Trophoblast cell (in vitro differentiated cells and primary cell): ENCODE data around the gene PLPPR3.
"Not testable (repeated sequence)": the region's sequence is repeated elsewhere in the genome, so short reads cannot be mapped to it uniquely, and the experiment has no call there.

Experiments
- DNase-seq, 2 donors: peaks; one replicate each; pipeline ENCODE4 v3.0.0-alpha.2; 2016
- H2AFZ ChIP-seq: 2 replicates; pipeline ENCODE4 v1.6.1; 2013; ENCODE audit warnings: low read length, moderate library complexity, mild to moderate bottlenecking; ENCODE audit not compliant: insufficient read depth, poor library complexity
- H2AK5ac ChIP-seq: 2 replicates; pipeline ENCODE4 v1.6.1; 2013; ENCODE audit warnings: mild to moderate bottlenecking, low read length
- H2BK120ac ChIP-seq: 2 replicates; pipeline ENCODE4 v1.6.1; 2013; ENCODE audit warnings: low read length, mild to moderate bottlenecking, moderate library complexity; ENCODE audit not compliant: insufficient read depth, poor library complexity
- H2BK12ac ChIP-seq: 2 replicates; pipeline ENCODE4 v1.6.1; 2013; ENCODE audit warnings: mild to moderate bottlenecking, low read length, moderate library complexity
- H2BK5ac ChIP-seq: 2 replicates; pipeline ENCODE4 v1.6.1; 2013; ENCODE audit warnings: low read length, low read depth, moderate library complexity, mild to moderate bottlenecking; ENCODE audit not compliant: poor library complexity
- H3K14ac ChIP-seq: 2 replicates; pipeline ENCODE4 v1.6.1; 2013; ENCODE audit warnings: mild to moderate bottlenecking, low read length
- H3K18ac ChIP-seq: 2 replicates; pipeline ENCODE4 v1.6.1; 2013; ENCODE audit warnings: mild to moderate bottlenecking, low read length
- H3K23ac ChIP-seq: 2 replicates; pipeline ENCODE4 v1.6.1; 2013; ENCODE audit warnings: low read length
- H3K27ac ChIP-seq: 2 replicates; pipeline ENCODE4 v1.5.1; 2013; ENCODE audit warnings: low read depth, mild to moderate bottlenecking, inconsistent platforms, low read length, moderate library complexity
- H3K27me3 ChIP-seq: 2 replicates; pipeline ENCODE4 v1.6.1; 2013; ENCODE audit warnings: inconsistent platforms, mild to moderate bottlenecking, low read length, moderate library complexity; ENCODE audit not compliant: insufficient read depth
- H3K36me3 ChIP-seq, 2 experiments: 1 replicate in 1 of 2; 2 replicates in 1 of 2; pipeline ENCODE4 v1.6.1; 2013; ENCODE audit warnings: low read length in 2 of 2, mild to moderate bottlenecking in 2 of 2, moderate library complexity in 1 of 2; ENCODE audit not compliant: insufficient read depth in 2 of 2, control insufficient read depth in 1 of 2
- H3K4ac ChIP-seq: 2 replicates; pipeline ENCODE4 v1.6.1; 2013; ENCODE audit warnings: low read depth, mild to moderate bottlenecking, low read length, moderate library complexity
- H3K4me1 ChIP-seq, 2 experiments: 1 replicate in 1 of 2; 2 replicates in 1 of 2; pipeline ENCODE4 v1.6.1; 2013; ENCODE audit warnings: low read length in 2 of 2, mild to moderate bottlenecking in 2 of 2, moderate library complexity in 1 of 2; ENCODE audit not compliant: insufficient read depth in 2 of 2, control insufficient read depth in 1 of 2
- H3K4me2 ChIP-seq: 2 replicates; pipeline ENCODE4 v1.6.1; 2013; ENCODE audit warnings: inconsistent platforms, mild to moderate bottlenecking, low read length, moderate library complexity
- H3K4me3 ChIP-seq: 2 replicates; pipeline ENCODE4 v1.5.1; 2013; ENCODE audit warnings: mild to moderate bottlenecking, low read depth, low read length, inconsistent platforms
- H3K79me1 ChIP-seq: one replicate; pipeline ENCODE4 v1.6.1; 2013; ENCODE audit warnings: low read length
- H3K79me2 ChIP-seq: 2 replicates; pipeline ENCODE4 v1.6.1; 2013; ENCODE audit warnings: low read length, mild to moderate bottlenecking; ENCODE audit not compliant: control insufficient read depth, insufficient read depth, poor library complexity
- H3K9ac ChIP-seq: 2 replicates; pipeline ENCODE4 v1.6.1; 2013; ENCODE audit warnings: mild to moderate bottlenecking, low read length
- H3K9me3 ChIP-seq: 2 replicates; pipeline ENCODE4 v1.6.1; 2013; ENCODE audit warnings: low read depth, mild to moderate bottlenecking, control low read depth, inconsistent platforms, low read length; ENCODE audit not compliant: insufficient read depth
- H4K12ac ChIP-seq: 2 replicates; pipeline ENCODE4 v1.6.1; 2013; ENCODE audit warnings: low read depth, mild to moderate bottlenecking, low read length, moderate library complexity
- H4K8ac ChIP-seq: 2 replicates; pipeline ENCODE4 v1.6.1; 2013; ENCODE audit warnings: low read depth, mild to moderate bottlenecking, low read length, moderate library complexity
- H4K91ac ChIP-seq: one replicate; pipeline ENCODE4 v1.6.1; 2013; ENCODE audit warnings: low read depth, mild to moderate bottlenecking, low read length, moderate library complexity
- WGBS: extraction: QIAGEN DNeasy Blood & Tissue Kit; methylation state at CpG from one replicate; pipeline ENCODE4 v1.1.7; 2013; ENCODE audit warnings: missing lambda C conversion rate; ENCODE audit not compliant: insufficient read length, insufficient coverage; ENCODE audit errors: extremely low coverage; 5-methylcytosine and 5-hydroxymethylcytosine counted together

Gene PLPPR3

GRCh38 chr19:821231-821824 is 427 bp downstream of the PLPPR3 start:
- Histone ChIP-seq H3K79me1 (peaks cover 7% of the 10 kb centered on the region), H3K4me3 (peak overlapping the region; percentile 70), H3K36me3 (peaks cover 0 to 3% of the 10 kb centered on the region in 2 experiments), H2AK5ac (no peak overlapping the region), H3K27me3 (no peaks in the 10 kb centered on the region), H3K23ac (no peak overlapping the region), H2BK12ac (no peak overlapping the region), H3K18ac (peak overlapping the region; percentile 84), H3K79me2 (no peaks in the 10 kb centered on the region), H3K9ac (no peak overlapping the region), H4K8ac (peak overlapping the region; percentile 76), H4K91ac (peak overlapping the region; percentile 53), H3K9me3 (no peaks in the 10 kb centered on the region), H3K27ac (no peak overlapping the region), H2AFZ (peak overlapping the region; percentile 23), H2BK120ac (no peak overlapping the region), H3K4ac (no peak overlapping the region), H3K14ac (peak overlapping the region; percentile 48), H3K4me2 (peak overlapping the region; percentile 77), H2BK5ac (no peak overlapping the region), H3K4me1 (peaks cover 6% of the 10 kb centered on the region in 2 experiments), H4K12ac (peak overlapping the region; percentile 35)
- no peak for DNase-seq
- WGBS = no CpG with 5 or more reads among the region's 64 CpGs

DNA sequence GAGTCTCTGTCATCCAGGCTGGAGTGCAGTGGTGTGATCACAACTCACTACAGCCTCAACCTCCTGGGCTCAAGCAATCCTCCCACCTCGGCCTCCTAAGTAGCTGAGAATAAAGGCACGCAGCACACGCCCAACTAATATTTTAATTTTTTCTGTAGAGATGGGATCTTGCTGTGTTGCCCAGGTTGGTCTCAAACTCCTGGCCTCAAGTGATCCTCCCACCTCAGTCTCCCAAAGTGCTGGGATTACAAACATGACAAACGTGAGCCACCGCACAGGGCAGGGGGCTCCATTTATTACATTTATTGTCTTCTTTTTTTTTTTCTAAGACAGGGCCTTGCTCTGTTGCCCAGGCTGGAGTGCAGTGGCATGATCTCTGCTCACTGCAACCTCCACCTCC is 1.5 kb downstream of the PLPPR3 start:
- not testable (repeated sequence) for DNase-seq, H4K8ac ChIP-seq, H4K91ac ChIP-seq, H3K27ac ChIP-seq, H3K14ac ChIP-seq, H3K9ac ChIP-seq, H3K27me3 ChIP-seq, H3K4ac ChIP-seq, H2BK120ac ChIP-seq, H3K18ac ChIP-seq, H2AFZ ChIP-seq, H2BK5ac ChIP-seq, H2AK5ac ChIP-seq, H4K12ac ChIP-seq, H3K23ac ChIP-seq, H3K4me2 ChIP-seq, H3K4me3 ChIP-seq, H3K9me3 ChIP-seq, H3K4me1 ChIP-seq, H2BK12ac ChIP-seq, H3K79me2 ChIP-seq, H3K79me1 ChIP-seq
- H3K36me3 ChIP-seq = peaks cover under 1 to 15% of the 10 kb centered on the region in 2 experiments
- WGBS = no CpG with 5 or more reads among the region's 5 CpGs

DNA sequence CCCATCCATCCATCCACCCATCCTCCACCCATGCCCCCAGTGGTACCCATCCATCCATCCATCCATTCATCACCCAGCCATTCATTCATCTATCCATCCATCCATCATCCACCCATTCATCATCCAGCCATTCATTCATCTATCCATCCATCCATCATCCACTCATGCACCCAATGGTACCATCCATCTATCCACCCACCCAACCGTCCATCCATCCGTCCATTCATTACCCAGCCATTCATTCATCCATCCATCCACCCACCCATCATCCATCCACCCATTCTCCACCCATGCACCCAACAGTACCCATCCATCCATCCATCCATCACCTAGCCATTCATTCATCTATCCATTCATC is 5.3 kb downstream of the PLPPR3 start:
- Histone ChIP-seq H3K9me3 (peaks cover 6% of the 10 kb centered on the region), H2BK120ac (no peak overlapping the region), H4K91ac (no peak overlapping the region), H3K79me1 (peaks cover 2% of the 10 kb centered on the region), H3K23ac (no peak overlapping the region), H2BK12ac (no peak overlapping the region), H3K4me2 (no peak overlapping the region), H3K4ac (no peak overlapping the region), H2AFZ (no peak overlapping the region), H3K27me3 (no peaks in the 10 kb centered on the region), H3K14ac (no peak overlapping the region), H3K4me3 (no peak overlapping the region), H3K79me2 (no peaks in the 10 kb centered on the region), H3K18ac (no peak overlapping the region), H2AK5ac (no peak overlapping the region), H4K8ac (no peak overlapping the region), H3K4me1 (peaks cover 0 to 3% of the 10 kb centered on the region in 2 experiments), H3K9ac (no peak overlapping the region), H3K27ac (no peak overlapping the region), H3K36me3 (peaks cover 37 to 50% of the 10 kb centered on the region in 2 experiments), H2BK5ac (no peak overlapping the region), H4K12ac (no peak overlapping the region)
- DNase-seq = no peak
- WGBS = 100% methylated on average over 2 of the region's 2 CpGs

DNA sequence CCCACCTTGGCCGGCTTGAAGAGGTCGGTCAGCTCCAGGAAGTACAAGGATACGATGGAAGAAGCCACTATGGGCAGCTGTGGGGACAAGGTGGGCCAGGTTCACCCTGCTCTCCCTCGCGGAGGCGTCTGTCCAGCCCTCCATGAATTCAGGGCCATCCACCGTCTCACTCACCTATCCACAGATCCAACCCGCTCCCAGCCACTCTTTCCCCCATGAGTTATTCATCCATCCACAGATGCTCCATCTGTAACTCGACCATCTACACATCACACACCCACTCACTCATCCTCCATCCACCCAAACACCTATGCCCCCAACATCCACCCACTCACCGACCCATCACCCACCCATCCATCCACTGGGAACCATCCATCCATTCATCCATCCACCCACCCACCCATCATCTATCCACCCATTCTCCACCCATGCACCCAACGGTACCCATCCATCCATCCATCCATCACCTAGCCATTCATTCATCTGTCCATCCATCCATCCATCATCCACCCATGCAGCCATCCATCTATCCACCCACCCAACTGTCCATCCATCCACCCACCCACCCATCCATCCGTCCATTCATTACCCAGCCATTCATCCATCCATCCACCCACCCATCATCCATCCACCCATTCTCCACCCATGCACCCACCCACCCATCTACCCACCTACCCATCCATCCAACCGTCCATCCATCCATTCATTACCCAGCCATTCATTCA is 5.8 kb downstream of the PLPPR3 start:
- peaks cover 6% of the 10 kb centered on the region for H3K9me3 ChIP-seq
- no peak overlapping the region for H4K91ac ChIP-seq
- no peak overlapping the region for H3K9ac ChIP-seq
- no peak overlapping the region for H4K8ac ChIP-seq
- H2AFZ ChIP-seq = no peak overlapping the region
- H3K4ac ChIP-seq = no peak overlapping the region
- H3K4me2 ChIP-seq = no peak overlapping the region
- no peak overlapping the region for H2AK5ac ChIP-seq
- H2BK5ac ChIP-seq = no peak overlapping the region
- H4K12ac ChIP-seq = no peak overlapping the region
- H3K18ac ChIP-seq = no peak overlapping the region
- WGBS = 100% methylated on average over 3 of the region's 13 CpGs
- H2BK120ac ChIP-seq = no peak overlapping the region
- DNase-seq = no peak
- no peaks in the 10 kb centered on the region for H3K79me2 ChIP-seq
- H2BK12ac ChIP-seq = no peak overlapping the region
- no peaks in the 10 kb centered on the region for H3K79me1 ChIP-seq
- no peak overlapping the region for H3K4me3 ChIP-seq
- H3K4me1 ChIP-seq = peaks cover 0 to 3% of the 10 kb centered on the region in 2 experiments
- H3K27me3 ChIP-seq = no peaks in the 10 kb centered on the region
- H3K27ac ChIP-seq = no peak overlapping the region
- no peak overlapping the region for H3K14ac ChIP-seq
- no peak overlapping the region for H3K23ac ChIP-seq
- peaks cover 41 to 56% of the 10 kb centered on the region in 2 experiments for H3K36me3 ChIP-seq
